Measurements from ENCODE around the gene S100A4. TPM values are rescaled to one million over a fixed set of nuclear protein-coding genes. Genes with fewer than 3 reads are reported as not detected.

S100A4 gene
- polyA plus RNA-seq, 1 donor from 2014 or later, result not detected

- no peaks in the 10 kb centered on the region for H3F3A ChIP-seq (ENCODE audit: insufficient read depth, low read length, poor library complexity, severe bottlenecking)
- TF ChIP-seq TAF1 (IDR thresholded peaks at IDR 0.05; ENCODE audit: low read depth), result no peak
- no peak for TF ChIP-seq POLR2AphosphoS5 (IDR thresholded peaks at IDR 0.05)
- no peak for TF ChIP-seq RAD21 (conservative IDR thresholded peaks at IDR 0.05)
- TF ChIP-seq MXI1 (conservative IDR thresholded peaks at IDR 0.05; ENCODE audit: poor library complexity, severe bottlenecking), result no peak
- no peak within 1 kb of the TSS for H2AFZ ChIP-seq (ENCODE audit: low read depth, low read length)
- no peaks in the 10 kb centered on the region for H3K36me3 ChIP-seq (ENCODE audit: insufficient read depth, low read length)
- H3K9me2 ChIP-seq (ENCODE audit: insufficient read depth, low read length), result no peaks in the 10 kb centered on the region
- H3K27me3 ChIP-seq (ENCODE audit: insufficient read depth, low read depth, low read length), result peaks cover 5% of the 10 kb centered on the region
- no peaks in the 10 kb centered on the region for H3K79me2 ChIP-seq (replicated peaks; ENCODE audit: insufficient read depth, low read length)
- no peak within 1 kb of the TSS for H3K4me3 ChIP-seq (ENCODE audit: low read length)
- H3K9ac ChIP-seq (ENCODE audit: low read length), result no peak within 1 kb of the TSS
- no peaks in the 10 kb centered on the region for H4K20me1 ChIP-seq (ENCODE audit: insufficient read depth)
- no peaks in the 10 kb centered on the region for H3K9me3 ChIP-seq (ENCODE audit: low read length)
- no peak within 1 kb of the TSS for H3K4me2 ChIP-seq (ENCODE audit: low read length)
- no peak within 1 kb of the TSS for H3K27ac ChIP-seq (ENCODE audit: low read length)
Measured at GRCh38 chr1:153540394-153541361, 4.9 kb downstream of the S100A4 start, which contains the start of gene S100A5. Gene S100A5, minus strand, starts transcription at chr1:153540934. Its CDS starts 743 bp downstream, at chr1:153540191.

- H3K4me3 ChIP-seq (ENCODE audit: low read length), result no peak overlapping the region
- peaks cover 5% of the 10 kb centered on the region for H3K27me3 ChIP-seq (ENCODE audit: insufficient read depth, low read depth, low read length)
- no peak overlapping the region for H3K4me2 ChIP-seq (ENCODE audit: low read length)
Measured at GRCh38 chr1:153539395-153540093, 6.1 kb downstream of the S100A4 start.

More at GRCh38 chr1:153539395-153540093, 6.1 kb downstream of the S100A4 start:
- Histone ChIP-seq H3K36me3 (ENCODE audit: insufficient read depth, low read length) (no peaks in the 10 kb centered on the region), H2AFZ (ENCODE audit: low read depth, low read length) (no peak overlapping the region), H3K79me2 (replicated peaks; ENCODE audit: insufficient read depth, low read length) (no peaks in the 10 kb centered on the region), H3K9me3 (ENCODE audit: low read length) (no peaks in the 10 kb centered on the region), H3F3A (ENCODE audit: insufficient read depth, low read length, poor library complexity, severe bottlenecking) (no peaks in the 10 kb centered on the region), H3K9ac (ENCODE audit: low read length) (no peak overlapping the region), H3K9me2 (ENCODE audit: insufficient read depth, low read length) (no peaks in the 10 kb centered on the region), H4K20me1 (ENCODE audit: insufficient read depth) (no peaks in the 10 kb centered on the region), H3K27ac (ENCODE audit: low read length) (no peak overlapping the region)
- TF ChIP-seq TAF1 (IDR thresholded peaks at IDR 0.05; ENCODE audit: low read depth) (no peak), REST (IDR thresholded peaks at IDR 0.05; ENCODE audit: borderline replicate concordance) (no peak), RAD21 (conservative IDR thresholded peaks at IDR 0.05) (no peak), POLR2AphosphoS5 (IDR thresholded peaks at IDR 0.05) (no peak), CTCF (IDR thresholded peaks at IDR 0.05; ENCODE audit: poor library complexity, severe bottlenecking) (no peak), MXI1 (conservative IDR thresholded peaks at IDR 0.05; ENCODE audit: poor library complexity, severe bottlenecking) (no peak), EZH2 (IDR thresholded peaks at IDR 0.05; ENCODE audit: borderline replicate concordance, insufficient read depth, low read length, poor library complexity, severe bottlenecking) (no peak), SMC3 (conservative IDR thresholded peaks at IDR 0.05; ENCODE audit: poor library complexity) (no peak), EP300 (conservative IDR thresholded peaks at IDR 0.05; ENCODE audit: poor library complexity, severe bottlenecking) (no peak)
